A549 (cell line): ENCODE data around the gene LGR4. TPM values are rescaled to one million over a fixed set of nuclear protein-coding genes. Genes with fewer than 3 reads are reported as not detected.
"Not testable (repeated sequence)": the region's sequence is repeated elsewhere in the genome, so short reads cannot be mapped to it uniquely, and the experiment has no call there.

Experiments used
- ATAC-seq, 2 experiments: fragments of 200-7000 bp in 1 of 2; fragments of >200 bp in 1 of 2; cut with Nextera tagmentation in 1 of 2; cut with Tn5 transposase in 1 of 2; 3 replicates each; pipeline versions ENCODE4 v1.8.0 to v1.9.1; 2018 to 2020; ENCODE audit warnings: mild to moderate bottlenecking in 1 of 2, moderate library complexity in 1 of 2
- CTCF ChIA-PET: fragments of 300-600 bp; sonication (Branson Sonifier 250); formaldehyde crosslinking; extraction: SDS; loops from one replicate; lab custom pipeline; 2021; ENCODE audit warnings: antibody characterized with exemption, inconsistent platforms; lab: Yijun Ruan, JAX
- POLR2A ChIA-PET: fragments of 350-600 bp; formaldehyde crosslinking; extraction: SDS; loops from one replicate; lab custom pipeline; 2021; ENCODE audit warnings: antibody characterized with exemption, inconsistent platforms; lab: Yijun Ruan, JAX
- DNase-seq, 2 experiments: peaks; one replicate each; pipeline versions ENCODE4 v3.0.0 to v3.0.0-alpha.2; 2011 to 2016; ENCODE audit warnings: low read depth in 1 of 2, low spot score in 1 of 2
- FAIRE-seq: peaks from 2 replicates; lab custom pipeline; 2011; peaks lifted over from hg19 to GRCh38; lab: Jason Lieb, UNC
- H3K27ac ChIP-seq, 2 experiments: fragments of >200 bp; sonication (Bioruptor Twin); formaldehyde crosslinking; 3 replicates each; pipeline ENCODE4 v1.5.1; 2016 to 2017
- H3K4me1 ChIP-seq: fragments of >200 bp; sonication (Bioruptor Twin); formaldehyde crosslinking; 3 replicates; pipeline ENCODE4 v1.6.1; 2016
- H3K4me2 ChIP-seq: fragments of >200 bp; sonication (Bioruptor Twin); formaldehyde crosslinking; 3 replicates; pipeline ENCODE4 v1.6.1; 2016
- H3K4me3 ChIP-seq: fragments of >200 bp; sonication (Bioruptor Twin); formaldehyde crosslinking; 3 replicates; pipeline ENCODE4 v1.5.1; 2016
- H3K9me3 ChIP-seq: fragments of >200 bp; sonication (Bioruptor Twin); formaldehyde crosslinking; 3 replicates; pipeline ENCODE4 v1.6.1; 2016
- BHLHE40 ChIP-seq: IDR thresholded peaks from 2 replicates; pipeline ENCODE4 v1.6.1; 2012; ENCODE audit warnings: low read depth, low read length, inconsistent platforms
- CBX8 ChIP-seq: fragments of 200-600 bp; sonication (generic); IDR thresholded peaks from 2 replicates; pipeline ENCODE4 v1.6.1; 2016
- CEBPB ChIP-seq, 2 experiments: fragments of >200 bp in 1 of 2; sonication (Bioruptor Twin) in 1 of 2; formaldehyde crosslinking in 1 of 2; IDR thresholded peaks; 2 replicates each; pipeline ENCODE4 v1.6.1; 2012 to 2016
- CHD2 ChIP-seq: fragments of 150-350 bp; IDR thresholded peaks from 2 replicates; pipeline ENCODE4 v1.6.1; 2014; ENCODE audit warnings: low read length; ENCODE audit not compliant: partially characterized antibody
- EHMT2 ChIP-seq: fragments of 200-600 bp; sonication (generic); IDR thresholded peaks from 2 replicates; pipeline ENCODE4 v1.6.1; 2016; ENCODE audit warnings: antibody characterized with exemption, low read depth, mild to moderate bottlenecking, moderate library complexity
- EP300 ChIP-seq, 2 experiments: fragments of >200 bp; sonication (Bioruptor Twin); formaldehyde crosslinking; IDR thresholded peaks; 2 replicates in 1 of 2; 3 replicates in 1 of 2; pipeline ENCODE4 v1.6.1; 2016 to 2017
- ESRRA ChIP-seq: fragments of 150-350 bp; IDR thresholded peaks from 2 replicates; pipeline ENCODE4 v1.6.1; 2014; ENCODE audit warnings: mild to moderate bottlenecking, low read length, borderline replicate concordance
- FOSB ChIP-seq: fragments of 250-450 bp; sonication (Bioruptor Pico); IDR thresholded peaks from 2 replicates; pipeline ENCODE4 v1.5.0; 2020; ENCODE audit warnings: mild to moderate bottlenecking, moderate library complexity
- FOSL2 ChIP-seq, 2 experiments: fragments of 450-650 bp in 1 of 2; fragments of >200 bp in 1 of 2; sonication (Bioruptor Twin) in 1 of 2; formaldehyde crosslinking; IDR thresholded peaks; 2 replicates each; pipeline versions ENCODE4 v1.5.0 to v1.6.1; 2016 to 2020; ENCODE audit warnings: mild to moderate bottlenecking in 1 of 2, moderate library complexity in 1 of 2
- FOXS1 ChIP-seq: fragments of 250-450 bp; sonication (Bioruptor Pico); IDR thresholded peaks from 2 replicates; pipeline ENCODE4 v1.5.0; 2020; ENCODE audit warnings: mild to moderate bottlenecking, moderate library complexity
- GATA3 ChIP-seq: IDR thresholded peaks from 2 replicates; pipeline ENCODE4 v1.6.1; 2012; ENCODE audit warnings: borderline replicate concordance
- HOXB13 ChIP-seq: fragments of 250-450 bp; sonication (Bioruptor Pico); IDR thresholded peaks from 2 replicates; pipeline ENCODE4 v1.5.0; 2020; ENCODE audit warnings: low read depth, mild to moderate bottlenecking, moderate library complexity
- HOXB5 ChIP-seq: fragments of 250-450 bp; sonication (Bioruptor Pico); IDR thresholded peaks from 2 replicates; pipeline ENCODE4 v1.5.0; 2020; ENCODE audit warnings: mild to moderate bottlenecking, moderate library complexity
- JUNB ChIP-seq: fragments of >200 bp; sonication (Bioruptor Twin); formaldehyde crosslinking; IDR thresholded peaks from 2 replicates; pipeline ENCODE4 v1.6.1; 2016
- KDM1A ChIP-seq: fragments of 200-600 bp; sonication (generic); IDR thresholded peaks from 2 replicates; pipeline ENCODE4 v1.6.1; 2016; ENCODE audit warnings: low read depth, mild to moderate bottlenecking
- MAFK ChIP-seq: fragments of 450-650 bp; IDR thresholded peaks from 2 replicates; pipeline ENCODE4 v1.6.1; 2014; ENCODE audit not compliant: partially characterized antibody
- NPAS2 ChIP-seq: fragments of 250-450 bp; sonication (Bioruptor Pico); IDR thresholded peaks from 2 replicates; pipeline ENCODE4 v1.8.0; 2022; ENCODE audit warnings: mild to moderate bottlenecking, moderate library complexity, borderline replicate concordance
- POLR2AphosphoS2 ChIP-seq: conservative IDR thresholded peaks from 2 replicates; pipeline ENCODE4 v1.6.1; 2012; ENCODE audit warnings: low read length, improper control_type of control experiment, inconsistent platforms
- RCOR1 ChIP-seq: fragments of 150-350 bp; IDR thresholded peaks from 2 replicates; pipeline ENCODE4 v1.6.1; 2014; ENCODE audit warnings: antibody characterized with exemption, low read length, low read depth
- RFX5 ChIP-seq: fragments of 450-650 bp; IDR thresholded peaks from 2 replicates; pipeline ENCODE4 v1.7.1; 2014; ENCODE audit warnings: antibody characterized with exemption, mild to moderate bottlenecking, moderate library complexity
- SMC3 ChIP-seq: fragments of >200 bp; sonication (Bioruptor Twin); formaldehyde crosslinking; IDR thresholded peaks from 3 replicates; pipeline ENCODE4 v1.6.1; 2018; ENCODE audit warnings: inconsistent platforms
- TP53 ChIP-seq: fragments of 250-450 bp; sonication (Bioruptor Pico); IDR thresholded peaks from 2 replicates; pipeline ENCODE4 v1.5.0; 2021; ENCODE audit warnings: mild to moderate bottlenecking, moderate library complexity
- ZSCAN20 ChIP-seq: fragments of 250-450 bp; sonication (Bioruptor Pico); IDR thresholded peaks from 2 replicates; pipeline ENCODE4 v1.8.0; 2022; ENCODE audit warnings: mild to moderate bottlenecking, moderate library complexity
- WGBS: methylation state at CpG from one replicate; pipeline ENCODE4 v1.1.6; 2017; ENCODE audit errors: missing lambda C conversion rate; 5-methylcytosine and 5-hydroxymethylcytosine counted together
- polyA plus RNA-seq, 4 experiments: library from polyadenylated mRNA; depleted of rRNA in 3 of 4; stranded (reverse); fragments of >200 nt; fragmentation: RNase III in 1 of 4; extraction: RNeasy Plus Mini Kit Qiagen cat#74134 plus additional on column Dnase treatment in 1 of 4; gene quantifications; 2 replicates in 3 of 4; 3 replicates in 1 of 4; pipeline ENCODE4 v1.2.3, GENCODE V29; 2011 to 2017
- TF ChIP-seq, protein P1 (sequence below): fragments of 200-600 bp; sonication (generic); IDR thresholded peaks from 2 replicates; pipeline ENCODE4 v1.6.1; 2016; ENCODE audit warnings: antibody characterized with exemption, mild to moderate bottlenecking, moderate library complexity
- TF ChIP-seq, protein P2 (sequence below): IDR thresholded peaks from 2 replicates; pipeline ENCODE4 v1.6.1; 2012; ENCODE audit warnings: low read depth, borderline replicate concordance
- TF ChIP-seq, protein P3 (sequence below): fragments of >200 bp; sonication (Bioruptor Twin); formaldehyde crosslinking; IDR thresholded peaks from 2 replicates; pipeline ENCODE4 v1.6.1; 2016
- TF ChIP-seq, protein P4 (sequence below): fragments of 450-650 bp; IDR thresholded peaks from 2 replicates; pipeline ENCODE4 v1.6.1; 2014; ENCODE audit warnings: antibody characterized with exemption

LGR4 gene
- polyA plus RNA-seq, 2 of the 4 experiments (the other 2 are of a cell fraction) = 41.2 to 130 TPM

DNA sequence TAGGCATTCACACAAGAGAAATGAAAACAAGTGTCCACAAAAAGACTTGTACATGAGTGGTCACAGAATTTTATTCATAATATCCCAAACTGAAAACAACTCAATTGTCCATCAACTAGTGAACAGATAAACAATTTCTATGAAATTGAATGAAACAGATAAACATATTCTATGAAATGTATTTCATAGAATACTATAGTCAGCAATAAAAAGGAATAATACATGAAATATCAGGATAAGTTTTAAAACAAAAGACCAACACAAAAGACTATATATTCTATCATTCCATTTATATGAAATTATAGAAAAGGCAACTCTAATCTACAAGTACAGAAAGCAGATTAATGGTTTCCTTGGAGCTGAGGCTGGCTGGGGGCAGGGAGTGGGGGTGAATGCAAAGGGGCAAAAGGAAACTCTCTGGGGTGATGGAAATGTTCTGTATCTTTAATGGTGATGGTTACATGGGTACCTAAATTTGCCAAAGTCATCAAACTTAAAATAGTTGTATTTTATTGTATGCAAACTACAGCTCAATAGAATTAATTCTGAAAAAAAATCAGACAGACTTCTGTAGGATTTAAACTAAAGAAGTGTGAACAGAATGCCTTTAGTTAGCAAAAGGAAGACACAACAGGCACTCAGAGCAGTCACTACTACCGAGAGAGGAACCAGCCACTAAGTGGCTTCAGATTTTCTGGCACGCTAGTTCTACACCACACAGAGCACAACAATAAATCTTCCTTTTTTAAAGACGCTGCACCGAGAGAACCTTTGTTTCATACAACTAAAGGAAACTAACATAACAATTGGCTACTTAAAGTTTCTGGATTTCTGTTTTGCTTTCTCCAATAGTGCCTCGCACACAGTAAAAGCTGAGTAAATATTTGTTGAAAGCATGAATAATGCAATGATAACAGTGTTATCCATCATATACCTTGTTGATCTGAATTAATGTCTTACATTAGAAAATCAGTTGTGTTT lies 124.9 kb downstream of the LGR4 start:
- FAIRE-seq (peak; percentile 76), ATAC-seq (peak; percentile 88 to 90), DNase-seq (peak in 1 of 2 experiments; percentile 61)
- peak overlapping the region; percentile 86 for H3K4me2 ChIP-seq
- POLR2A ChIA-PET = interaction anchor here (0.6 to 1.6 kb wide), 6 partner anchors 12 to 127 kb away, joined by 3 to 10 read pairs (median 4); partner anchors contain the start of genes CCDC34 and LGR4
- H3K27ac ChIP-seq = peak overlapping the region; percentile 76 to 79
- TF ChIP-seq BHLHE40 (no peak), TP53 (no peak), CEBPB (IDR thresholded peaks at IDR 0.05) (peak in 1 of 2 experiments; percentile 44; a peak in 1 of 4 replicates), ESRRA (no peak), MAFK (peak; percentile 72), NPAS2 (CRISPR knock-in tag) (no peak), JUNB (peak; percentile 31; the same call in 1 of the 2 replicates), FOSL2 (IDR thresholded peaks at IDR 0.05) (no peak), FOSL2 (CRISPR knock-in tag; IDR thresholded peaks at IDR 0.05) (peak; percentile 28; the same call in 1 of the 2 replicates), KDM1A (0 out of 2 replicates have a peak, but pooled peaks have one; percentile 14), POLR2AphosphoS2 (no peak), GATA3 (peak; percentile 30; the same call in 1 of the 2 replicates), HOXB13 (CRISPR knock-in tag) (no peak), CHD2 (no peak)
- TF ChIP-seq, protein P1, sequence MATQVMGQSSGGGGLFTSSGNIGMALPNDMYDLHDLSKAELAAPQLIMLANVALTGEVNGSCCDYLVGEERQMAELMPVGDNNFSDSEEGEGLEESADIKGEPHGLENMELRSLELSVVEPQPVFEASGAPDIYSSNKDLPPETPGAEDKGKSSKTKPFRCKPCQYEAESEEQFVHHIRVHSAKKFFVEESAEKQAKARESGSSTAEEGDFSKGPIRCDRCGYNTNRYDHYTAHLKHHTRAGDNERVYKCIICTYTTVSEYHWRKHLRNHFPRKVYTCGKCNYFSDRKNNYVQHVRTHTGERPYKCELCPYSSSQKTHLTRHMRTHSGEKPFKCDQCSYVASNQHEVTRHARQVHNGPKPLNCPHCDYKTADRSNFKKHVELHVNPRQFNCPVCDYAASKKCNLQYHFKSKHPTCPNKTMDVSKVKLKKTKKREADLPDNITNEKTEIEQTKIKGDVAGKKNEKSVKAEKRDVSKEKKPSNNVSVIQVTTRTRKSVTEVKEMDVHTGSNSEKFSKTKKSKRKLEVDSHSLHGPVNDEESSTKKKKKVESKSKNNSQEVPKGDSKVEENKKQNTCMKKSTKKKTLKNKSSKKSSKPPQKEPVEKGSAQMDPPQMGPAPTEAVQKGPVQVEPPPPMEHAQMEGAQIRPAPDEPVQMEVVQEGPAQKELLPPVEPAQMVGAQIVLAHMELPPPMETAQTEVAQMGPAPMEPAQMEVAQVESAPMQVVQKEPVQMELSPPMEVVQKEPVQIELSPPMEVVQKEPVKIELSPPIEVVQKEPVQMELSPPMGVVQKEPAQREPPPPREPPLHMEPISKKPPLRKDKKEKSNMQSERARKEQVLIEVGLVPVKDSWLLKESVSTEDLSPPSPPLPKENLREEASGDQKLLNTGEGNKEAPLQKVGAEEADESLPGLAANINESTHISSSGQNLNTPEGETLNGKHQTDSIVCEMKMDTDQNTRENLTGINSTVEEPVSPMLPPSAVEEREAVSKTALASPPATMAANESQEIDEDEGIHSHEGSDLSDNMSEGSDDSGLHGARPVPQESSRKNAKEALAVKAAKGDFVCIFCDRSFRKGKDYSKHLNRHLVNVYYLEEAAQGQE = no peak
- WGBS = under 1% methylated on average over 5 of the region's 5 CpGs
- H3K9me3 ChIP-seq = no peaks in the 10 kb centered on the region
- peak overlapping the region; percentile 21; the same call in 2 of the 3 replicates for H3K4me3 ChIP-seq
- CTCF ChIA-PET = interaction anchor here (0.6 to 1.7 kb wide), 5 partner anchors 8 to 150 kb away, joined by 3 to 4 read pairs (median 3); no protein-coding TSS in a partner anchor
- peaks cover 52% of the 10 kb centered on the region for H3K4me1 ChIP-seq

DNA sequence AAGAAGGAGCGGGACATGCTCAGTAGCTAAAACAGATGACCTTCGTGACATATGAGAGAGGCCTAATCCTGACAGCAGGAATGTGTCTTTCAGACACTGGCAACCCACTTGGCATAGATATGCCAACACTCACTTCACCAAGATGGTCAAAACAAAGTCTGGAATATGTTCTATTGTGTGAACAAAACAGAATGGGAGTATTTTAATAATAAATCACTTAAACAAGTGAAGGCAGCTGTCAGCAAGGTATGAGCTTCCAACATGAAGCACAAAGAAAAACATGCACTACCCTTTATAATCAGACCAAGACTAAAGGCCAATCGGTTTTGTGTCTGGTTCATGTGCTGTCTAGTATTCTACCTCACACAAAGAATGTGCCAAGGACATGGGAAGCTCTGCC lies 132.6 kb downstream of the LGR4 start:
- no peak overlapping the region for H3K27ac ChIP-seq
- DNase-seq = no peak
- WGBS = 81% methylated on average over 3 of the region's 3 CpGs
- H3K4me1 ChIP-seq = 0 out of 3 replicates have a peak, but pooled peaks cover 4% of the 10 kb centered on the region
- no peak overlapping the region for H3K4me3 ChIP-seq
- H3K4me2 ChIP-seq = no peak overlapping the region
- FAIRE-seq = no peak
- CTCF ChIA-PET = interaction anchor here (0.6 to 1.4 kb wide), 3 partner anchors 8 to 156 kb away, joined by 3 to 5 read pairs (median 3); no protein-coding TSS in a partner anchor
- no peaks in the 10 kb centered on the region for H3K9me3 ChIP-seq
- TF ChIP-seq FOSL2 (IDR thresholded peaks at IDR 0.05) (no peak), FOSL2 (CRISPR knock-in tag; IDR thresholded peaks at IDR 0.05) (no peak), HOXB13 (CRISPR knock-in tag) (no peak), RCOR1 (no peak), ZSCAN20 (no peak), CBX8 (no peak), HOXB5 (CRISPR knock-in tag) (no peak), RFX5 (no peak), EHMT2 (no peak), FOSB (CRISPR knock-in tag) (no peak), FOXS1 (CRISPR knock-in tag) (no peak), NPAS2 (CRISPR knock-in tag) (no peak), CHD2 (no peak), EP300 (IDR thresholded peaks at IDR 0.05) (no peak), SMC3 (no peak)
- TF ChIP-seq, protein P2, sequence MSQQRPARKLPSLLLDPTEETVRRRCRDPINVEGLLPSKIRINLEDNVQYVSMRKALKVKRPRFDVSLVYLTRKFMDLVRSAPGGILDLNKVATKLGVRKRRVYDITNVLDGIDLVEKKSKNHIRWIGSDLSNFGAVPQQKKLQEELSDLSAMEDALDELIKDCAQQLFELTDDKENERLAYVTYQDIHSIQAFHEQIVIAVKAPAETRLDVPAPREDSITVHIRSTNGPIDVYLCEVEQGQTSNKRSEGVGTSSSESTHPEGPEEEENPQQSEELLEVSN = no peak
- TF ChIP-seq, protein P3, sequence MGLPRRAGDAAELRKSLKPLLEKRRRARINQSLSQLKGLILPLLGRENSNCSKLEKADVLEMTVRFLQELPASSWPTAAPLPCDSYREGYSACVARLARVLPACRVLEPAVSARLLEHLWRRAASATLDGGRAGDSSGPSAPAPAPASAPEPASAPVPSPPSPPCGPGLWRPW = no peak
- TF ChIP-seq, protein P4, sequence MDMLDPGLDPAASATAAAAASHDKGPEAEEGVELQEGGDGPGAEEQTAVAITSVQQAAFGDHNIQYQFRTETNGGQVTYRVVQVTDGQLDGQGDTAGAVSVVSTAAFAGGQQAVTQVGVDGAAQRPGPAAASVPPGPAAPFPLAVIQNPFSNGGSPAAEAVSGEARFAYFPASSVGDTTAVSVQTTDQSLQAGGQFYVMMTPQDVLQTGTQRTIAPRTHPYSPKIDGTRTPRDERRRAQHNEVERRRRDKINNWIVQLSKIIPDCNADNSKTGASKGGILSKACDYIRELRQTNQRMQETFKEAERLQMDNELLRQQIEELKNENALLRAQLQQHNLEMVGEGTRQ = no peak
- ATAC-seq = no peak; a peak in 1 of 6 replicates
- POLR2A ChIA-PET = no interaction called here

DNA sequence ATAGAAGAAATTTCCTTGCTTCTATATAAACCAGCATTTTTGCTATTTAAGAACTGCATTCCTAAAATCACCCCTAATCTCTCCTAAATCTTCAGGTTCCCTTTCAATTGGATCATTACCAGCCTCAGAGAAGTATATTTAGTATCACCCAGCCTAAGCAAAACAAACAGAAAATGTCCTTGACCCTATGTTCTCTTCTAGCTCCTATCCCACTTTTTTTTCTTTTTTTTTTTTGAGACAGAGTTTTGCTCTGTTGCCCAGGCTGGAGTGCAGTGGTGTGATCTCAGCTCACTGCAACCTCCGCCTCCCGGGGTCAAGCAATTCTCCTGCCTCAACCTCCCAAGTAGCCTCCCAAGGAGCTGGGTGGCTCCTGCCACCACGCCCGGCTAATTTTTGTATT lies 137.8 kb downstream of the LGR4 start:
- WGBS = 96% methylated on average over 4 of the region's 4 CpGs
- H3K9me3 ChIP-seq, CTCF ChIA-PET, H3K4me3 ChIP-seq, H3K4me2 ChIP-seq, POLR2A ChIA-PET, H3K27ac ChIP-seq, ATAC-seq, DNase-seq, FAIRE-seq, H3K4me1 ChIP-seq: not testable (repeated sequence)
